HCT116 (cell line): ENCODE results near the gene THRA. TPM values are rescaled to one million over a fixed set of nuclear protein-coding genes. Genes with fewer than 3 reads are reported as not detected.

Experiments
- ATAC-seq: fragments of 200-7000 bp; cut with Tn5 transposase; 2 replicates; pipeline ENCODE4 v1.9.1; 2020; ENCODE audit warnings: mild to moderate bottlenecking, moderate library complexity
- BruUV-seq: library from RNA; stranded (reverse); fragments of 400-500 nt; replicated peaks from 2 replicates; lab custom pipeline; 2021; lab: Mats Ljungman, UMichigan
- CTCF ChIA-PET: fragments of 300-600 bp; sonication (Branson Sonifier 250); formaldehyde crosslinking; loops from one replicate; lab custom pipeline; 2021; ENCODE audit warnings: antibody characterized with exemption; lab: Charles Lee
- POLR2A ChIA-PET: fragments of 300-600, 350-600 bp; sonication (Branson Sonifier 250); formaldehyde crosslinking; loops from one replicate; lab custom pipeline; 2021; ENCODE audit warnings: antibody characterized with exemption; lab: Charles Lee
- RAD21 ChIA-PET, 2 experiments: fragments of 300-600 bp; sonication (Branson Sonifier 250); formaldehyde crosslinking; loops; one replicate each; lab custom pipeline; 2023; ENCODE audit warnings: low total read pairs in 2 of 2; ENCODE audit not compliant: uncharacterized antibody in 2 of 2, unreplicated experiment in 2 of 2, low non-redundant PET in 1 of 2; lab: Charles Lee
- DNase-seq: peaks from one replicate; pipeline ENCODE4 v3.0.0-alpha.2; 2010; ENCODE audit warnings: low read depth, low spot score
- H2AFZ ChIP-seq: fragments of 200-600 bp; shearing (Covaris generic), sonication (generic); 2 replicates; pipeline ENCODE4 v1.6.1; 2017; ENCODE audit warnings: low read depth, mixed run types, mixed read lengths, antibody characterized with exemption, low read length; ENCODE audit not compliant: poor library complexity, severe bottlenecking
- H3K27ac ChIP-seq: 2 replicates; pipeline ENCODE4 v1.5.1; 2012; ENCODE audit warnings: low read depth, low read length
- H3K27me3 ChIP-seq: fragments of 200-600 bp; sonication (generic); 2 replicates; pipeline ENCODE4 v1.6.1; 2016; ENCODE audit warnings: mixed run types, low read length, mixed read lengths; ENCODE audit not compliant: insufficient read depth
- H3K36me3 ChIP-seq, 2 experiments: fragments of 200-500 bp in 1 of 2; fragments of 200-600 bp in 1 of 2; sonication (Bioruptor generic) in 1 of 2; sonication (generic) in 1 of 2; 2 replicates each; pipeline versions ENCODE4 v1.5.1 to v1.6.1; 2014 to 2016; ENCODE audit warnings: low read length in 2 of 2, inconsistent platforms in 1 of 2, mixed read lengths in 1 of 2, mixed run types in 1 of 2; ENCODE audit not compliant: insufficient read depth in 2 of 2, control insufficient read depth in 1 of 2
- H3K4me1 ChIP-seq, 2 experiments: fragments of 200-600 bp in 1 of 2; sonication (generic) in 1 of 2; 2 replicates each; pipeline versions ENCODE4 v1.5.1 to v1.6.1; 2012 to 2017; ENCODE audit warnings: low read length in 2 of 2, inconsistent platforms in 1 of 2, mild to moderate bottlenecking in 1 of 2, mixed read lengths in 1 of 2, mixed run types in 1 of 2, moderate library complexity in 1 of 2; ENCODE audit not compliant: insufficient read depth in 2 of 2, control insufficient read depth in 1 of 2
- H3K4me2 ChIP-seq: fragments of 200-600 bp; sonication (generic); 2 replicates; pipeline ENCODE4 v1.6.1; 2017; ENCODE audit warnings: mixed run types, low read length, mixed read lengths
- H3K4me3 ChIP-seq, 2 experiments: fragments of 200-600 bp in 1 of 2; sonication (generic) in 1 of 2; replicated peaks in 1 of 2; 2 replicates each; pipeline ENCODE4 v1.5.1; 2011 to 2016; ENCODE audit warnings: low read length in 2 of 2, control low read depth in 1 of 2, low read depth in 1 of 2, mild to moderate bottlenecking in 1 of 2, mixed read lengths in 1 of 2, mixed run types in 1 of 2
- H3K79me2 ChIP-seq: fragments of 200-600 bp; sonication (generic); 2 replicates; pipeline ENCODE4 v1.6.1; 2017; ENCODE audit warnings: mild to moderate bottlenecking, mixed run types, low read length, moderate library complexity, mixed read lengths; ENCODE audit not compliant: insufficient read depth
- H3K9ac ChIP-seq: fragments of 200-600 bp; sonication (generic); 2 replicates; pipeline ENCODE4 v1.6.1; 2016; ENCODE audit warnings: low read length, mixed read lengths
- H3K9me2 ChIP-seq: fragments of 200-600 bp; sonication (generic), shearing (Covaris generic); 2 replicates; pipeline ENCODE4 v1.6.1; 2017; ENCODE audit warnings: mixed run types, mild to moderate bottlenecking, moderate library complexity; ENCODE audit not compliant: insufficient read depth
- H3K9me3 ChIP-seq, 2 experiments: fragments of 200-500 bp in 1 of 2; fragments of 200-600 bp in 1 of 2; sonication (Bioruptor generic) in 1 of 2; sonication (generic) in 1 of 2; 2 replicates each; pipeline ENCODE4 v1.6.1; 2014 to 2017; ENCODE audit warnings: low read length in 2 of 2, mixed read lengths in 2 of 2, inconsistent platforms in 1 of 2, low read depth in 1 of 2, mild to moderate bottlenecking in 1 of 2, mixed run types in 1 of 2, moderate library complexity in 1 of 2; ENCODE audit not compliant: control insufficient read depth in 1 of 2, insufficient read depth in 1 of 2
- H4K20me1 ChIP-seq: fragments of 200-600 bp; sonication (generic), shearing (Covaris generic); 2 replicates; pipeline ENCODE4 v1.6.1; 2017; ENCODE audit warnings: mixed run types, mild to moderate bottlenecking, moderate library complexity; ENCODE audit not compliant: insufficient read depth
- CBX3 ChIP-seq: IDR thresholded peaks from 2 replicates; pipeline ENCODE4 v1.6.1; 2012; ENCODE audit warnings: low read depth
- ELF1 ChIP-seq: IDR thresholded peaks from 2 replicates; pipeline ENCODE4 v1.6.1; 2012; ENCODE audit warnings: low read depth, borderline replicate concordance
- POLR2AphosphoS5 ChIP-seq: IDR thresholded peaks from 2 replicates; pipeline ENCODE4 v1.6.1; 2011; ENCODE audit warnings: mild to moderate bottlenecking, low read depth, low read length, moderate library complexity
- ZNF274 ChIP-seq: fragments of 200-500 bp; sonication (Bioruptor generic); IDR thresholded peaks from 2 replicates; pipeline ENCODE4 v1.6.1; 2014; ENCODE audit warnings: mild to moderate bottlenecking, low read depth, low read length, inconsistent platforms
- intact Hi-C: fragments of 100-400 bp; cut with micrococcal nuclease; formaldehyde crosslinking; loops from 2 replicates; pipeline ENCODE4 v1.10.0; 2022
- total RNA-seq: library from RNA; stranded (reverse); gene quantifications from one replicate; pipeline ENCODE4 v1.2.1, GENCODE V29; 2021; ENCODE audit not compliant: unreplicated experiment
- TF ChIP-seq, protein P1 (sequence below): IDR thresholded peaks from 2 replicates; pipeline ENCODE4 v1.6.1; 2012

THRA gene
- total RNA-seq, 1 experiment from 2014 or later: 23.3 TPM

GRCh38 chr17:40090237-40091119 lies 27.7 kb downstream of the THRA start:
- ChIA-PET CTCF (interaction anchor here (1.1 to 2.1 kb wide), 2 partner anchors 16 to 55 kb away, joined by 3 to 5 read pairs; no protein-coding TSS in a partner anchor), RAD21 (no interaction called here)
- H4K20me1 ChIP-seq: no peaks in the 10 kb centered on the region
- intact Hi-C loops: no loop called here
- H3K4me1 ChIP-seq: peaks cover 0 to 9% of the 10 kb centered on the region in 2 experiments; a peak in 2 of 4 replicates
- H3K79me2 ChIP-seq: no peaks in the 10 kb centered on the region; the same call in 1 of the 2 replicates
- BruUV-seq: no TSS peak
- no peak overlapping the region for H3K9ac ChIP-seq
- H3K27ac ChIP-seq: no peak overlapping the region
- TF ChIP-seq ZNF274: no peak
- TF ChIP-seq CBX3: no peak
- no peak for TF ChIP-seq ELF1
- TF ChIP-seq, protein P1, sequence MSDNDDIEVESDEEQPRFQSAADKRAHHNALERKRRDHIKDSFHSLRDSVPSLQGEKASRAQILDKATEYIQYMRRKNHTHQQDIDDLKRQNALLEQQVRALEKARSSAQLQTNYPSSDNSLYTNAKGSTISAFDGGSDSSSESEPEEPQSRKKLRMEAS: no peak
- TF ChIP-seq, all 23 proteins: peak for 0
- POLR2A ChIA-PET: interaction anchor here (1.6 to 2.5 kb wide), 2 partner anchors 10 to 23 kb away, joined by 4 to 7 read pairs; partner anchors contain the start of gene NR1D1
- no peak overlapping the region for H2AFZ ChIP-seq
- no peaks in the 10 kb centered on the region for H3K27me3 ChIP-seq
- H3K4me2 ChIP-seq: no peak overlapping the region
- ATAC-seq (no peak), DNase-seq (no peak)
- H3K36me3 ChIP-seq: peaks cover 36 to 42% of the 10 kb centered on the region in 2 experiments; a peak in 3 of 4 replicates
- no peaks in the 10 kb centered on the region for H3K9me2 ChIP-seq
- no peaks in the 10 kb centered on the region for H3K9me3 ChIP-seq
- no peak overlapping the region for H3K4me3 ChIP-seq

GRCh38 chr17:40091691-40092397 lies 29.1 kb downstream of the THRA start:
- Histone ChIP-seq H3K9ac (no peak overlapping the region), H3K4me2 (no peak overlapping the region), H3K27me3 (no peaks in the 10 kb centered on the region), H3K36me3 (peaks cover 48 to 53% of the 10 kb centered on the region in 2 experiments), H3K4me3 (no peak overlapping the region), H3K4me1 (peaks cover 0 to 9% of the 10 kb centered on the region in 2 experiments; a peak in 2 of 4 replicates), H2AFZ (no peak overlapping the region), H3K27ac (no peak overlapping the region), H4K20me1 (no peaks in the 10 kb centered on the region), H3K79me2 (peaks cover 11% of the 10 kb centered on the region; the same call in 1 of the 2 replicates), H3K9me3 (no peaks in the 10 kb centered on the region)
- intact Hi-C loops: no loop called here
- ChIA-PET POLR2A (interaction anchor here (0.6 kb wide), 3 partner anchors 9 to 493 kb away, joined by 3 to 5 read pairs (median 3); partner anchors contain the start of gene NR1D1), RAD21 (interaction anchor here in 1 of 2 experiments (0.6 kb wide), 1 partner anchor 16 kb away, joined by 4 read pairs; no protein-coding TSS in a partner anchor)
- DNase-seq: no peak
- peak; percentile 67; the same call in 1 of the 2 replicates for TF ChIP-seq POLR2AphosphoS5
- TF ChIP-seq, protein P1: no peak
- TF ChIP-seq, all 23 proteins: peak for 1
- ATAC-seq: peak; percentile 55
- H3K9me2 ChIP-seq: no peaks in the 10 kb centered on the region
- no TSS peak for BruUV-seq
- CTCF ChIA-PET: no interaction called here
